SU-DHL-6 (cell line): Measurements from ENCODE around the gene MED14.

ENCODE experiments used
- H2AFZ ChIP-seq: fragments of 200-600 bp; sonication (generic); 2 replicates; pipeline ENCODE4 v1.6.1; 2014; ENCODE audit warnings: low read depth, mild to moderate bottlenecking, moderate library complexity, mixed read lengths, antibody characterized with exemption, low read length; ENCODE audit not compliant: severe bottlenecking
- H3F3A ChIP-seq: fragments of 200-600 bp; shearing (Covaris generic); 2 replicates; pipeline ENCODE4 v1.6.0; 2016; ENCODE audit warnings: antibody characterized with exemption, mild to moderate bottlenecking; ENCODE audit not compliant: insufficient read depth
- H3K27ac ChIP-seq: fragments of 200-600 bp; sonication (generic); 2 replicates; pipeline ENCODE4 v1.5.1; 2016; ENCODE audit warnings: low read depth, mild to moderate bottlenecking, low read length, moderate library complexity, mixed read lengths
- H3K27me3 ChIP-seq: fragments of 200-600 bp; sonication (generic), shearing (Covaris generic); 2 replicates; pipeline ENCODE4 v1.6.0; 2014; ENCODE audit warnings: mild to moderate bottlenecking, low read length
- H3K36me3 ChIP-seq: fragments of 200-600 bp; sonication (generic); 2 replicates; pipeline ENCODE4 v1.6.1; 2014; ENCODE audit warnings: mild to moderate bottlenecking, low read length, mixed read lengths
- H3K4me2 ChIP-seq: fragments of 300-600, 200-600 bp; shearing (Covaris generic), sonication (generic); 2 replicates; pipeline ENCODE4 v1.6.0; 2014; ENCODE audit warnings: low read length, low read depth, mild to moderate bottlenecking; ENCODE audit not compliant: poor library complexity, severe bottlenecking
- H3K4me3 ChIP-seq: fragments of 200-600 bp; sonication (generic); 2 replicates; pipeline ENCODE4 v1.5.1; 2014; ENCODE audit warnings: antibody characterized with exemption, low read length, mild to moderate bottlenecking, mixed read lengths; ENCODE audit not compliant: insufficient read depth, poor library complexity, severe bottlenecking
- H3K79me2 ChIP-seq: fragments of 200-600 bp; sonication (generic); 2 replicates; pipeline ENCODE4 v1.6.1; 2014; ENCODE audit warnings: mild to moderate bottlenecking, low read length, moderate library complexity; ENCODE audit not compliant: insufficient read depth
- H3K9ac ChIP-seq: fragments of 200-600 bp; sonication (generic); 2 replicates; pipeline ENCODE4 v1.7.0; 2014; ENCODE audit warnings: mild to moderate bottlenecking, low read length
- H3K9me2 ChIP-seq: fragments of 200-600 bp; sonication (generic); replicated peaks from 2 replicates; pipeline ENCODE4 v1.6.1; 2014; ENCODE audit warnings: low read length; ENCODE audit not compliant: insufficient read depth
- H3K9me3 ChIP-seq: fragments of 200-600 bp; sonication (generic); 2 replicates; pipeline ENCODE4 v1.6.1; 2014; ENCODE audit warnings: low read length, mixed read lengths; ENCODE audit not compliant: insufficient read depth
- H4K20me1 ChIP-seq: fragments of 200-600 bp; sonication (generic); 2 replicates; pipeline ENCODE4 v1.6.1; 2014; ENCODE audit warnings: low read depth, mild to moderate bottlenecking, antibody characterized with exemption, low read length, moderate library complexity, mixed read lengths
- EZH2phosphoT487 ChIP-seq: fragments of 200-600 bp; sonication (generic), shearing (Covaris generic); conservative IDR thresholded peaks from 2 replicates; pipeline ENCODE4 v1.6.1; 2018; ENCODE audit warnings: mild to moderate bottlenecking, antibody characterized with exemption, low read length, moderate library complexity, mixed read lengths
- TF ChIP-seq, protein P1 (sequence below): fragments of 200-600 bp; sonication (generic); IDR thresholded peaks from one replicate; pipeline ENCODE4 v1.5.1; 2017; ENCODE audit warnings: antibody characterized with exemption, mild to moderate bottlenecking, low read length, moderate library complexity; ENCODE audit not compliant: insufficient read depth, poor library complexity, severe bottlenecking

The MED14 gene

DNA sequence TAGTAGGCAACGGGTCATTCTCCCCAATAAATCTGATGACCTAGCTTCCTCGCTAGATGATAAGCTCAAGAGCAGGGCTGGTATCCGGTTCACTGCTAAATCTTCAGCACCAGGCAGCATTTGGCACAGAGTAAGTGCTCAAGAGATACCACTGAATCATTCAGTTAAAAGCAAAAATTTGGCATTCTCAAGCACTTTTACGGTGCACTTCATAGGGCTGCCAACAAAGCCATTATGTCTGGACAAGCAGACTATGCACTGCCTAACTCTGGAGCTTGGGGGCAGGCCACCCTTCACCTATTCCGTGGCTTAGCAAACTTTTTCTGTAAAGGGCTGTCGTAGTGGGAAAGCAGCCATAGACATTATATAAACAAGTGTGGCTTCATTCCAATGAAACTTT lies 64.2 kb downstream of the MED14 start:
- H3K4me2 ChIP-seq = no peak overlapping the region
- no peak overlapping the region for H3K4me3 ChIP-seq
- no peak overlapping the region for H2AFZ ChIP-seq
- H3K27ac ChIP-seq = no peak overlapping the region
- H3K9me2 ChIP-seq = no peaks in the 10 kb centered on the region
- no peak overlapping the region for H3K9ac ChIP-seq
- TF ChIP-seq, protein P1, sequence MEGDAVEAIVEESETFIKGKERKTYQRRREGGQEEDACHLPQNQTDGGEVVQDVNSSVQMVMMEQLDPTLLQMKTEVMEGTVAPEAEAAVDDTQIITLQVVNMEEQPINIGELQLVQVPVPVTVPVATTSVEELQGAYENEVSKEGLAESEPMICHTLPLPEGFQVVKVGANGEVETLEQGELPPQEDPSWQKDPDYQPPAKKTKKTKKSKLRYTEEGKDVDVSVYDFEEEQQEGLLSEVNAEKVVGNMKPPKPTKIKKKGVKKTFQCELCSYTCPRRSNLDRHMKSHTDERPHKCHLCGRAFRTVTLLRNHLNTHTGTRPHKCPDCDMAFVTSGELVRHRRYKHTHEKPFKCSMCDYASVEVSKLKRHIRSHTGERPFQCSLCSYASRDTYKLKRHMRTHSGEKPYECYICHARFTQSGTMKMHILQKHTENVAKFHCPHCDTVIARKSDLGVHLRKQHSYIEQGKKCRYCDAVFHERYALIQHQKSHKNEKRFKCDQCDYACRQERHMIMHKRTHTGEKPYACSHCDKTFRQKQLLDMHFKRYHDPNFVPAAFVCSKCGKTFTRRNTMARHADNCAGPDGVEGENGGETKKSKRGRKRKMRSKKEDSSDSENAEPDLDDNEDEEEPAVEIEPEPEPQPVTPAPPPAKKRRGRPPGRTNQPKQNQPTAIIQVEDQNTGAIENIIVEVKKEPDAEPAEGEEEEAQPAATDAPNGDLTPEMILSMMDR = no peak
- TF ChIP-seq EZH2phosphoT487 = no peak
- H3F3A ChIP-seq = no peaks in the 10 kb centered on the region
- H3K27me3 ChIP-seq = no peaks in the 10 kb centered on the region
- no peaks in the 10 kb centered on the region for H3K9me3 ChIP-seq
- H3K79me2 ChIP-seq = no peaks in the 10 kb centered on the region
- no peaks in the 10 kb centered on the region; the same call in 1 of the 2 replicates for H3K36me3 ChIP-seq
- no peaks in the 10 kb centered on the region for H4K20me1 ChIP-seq

DNA sequence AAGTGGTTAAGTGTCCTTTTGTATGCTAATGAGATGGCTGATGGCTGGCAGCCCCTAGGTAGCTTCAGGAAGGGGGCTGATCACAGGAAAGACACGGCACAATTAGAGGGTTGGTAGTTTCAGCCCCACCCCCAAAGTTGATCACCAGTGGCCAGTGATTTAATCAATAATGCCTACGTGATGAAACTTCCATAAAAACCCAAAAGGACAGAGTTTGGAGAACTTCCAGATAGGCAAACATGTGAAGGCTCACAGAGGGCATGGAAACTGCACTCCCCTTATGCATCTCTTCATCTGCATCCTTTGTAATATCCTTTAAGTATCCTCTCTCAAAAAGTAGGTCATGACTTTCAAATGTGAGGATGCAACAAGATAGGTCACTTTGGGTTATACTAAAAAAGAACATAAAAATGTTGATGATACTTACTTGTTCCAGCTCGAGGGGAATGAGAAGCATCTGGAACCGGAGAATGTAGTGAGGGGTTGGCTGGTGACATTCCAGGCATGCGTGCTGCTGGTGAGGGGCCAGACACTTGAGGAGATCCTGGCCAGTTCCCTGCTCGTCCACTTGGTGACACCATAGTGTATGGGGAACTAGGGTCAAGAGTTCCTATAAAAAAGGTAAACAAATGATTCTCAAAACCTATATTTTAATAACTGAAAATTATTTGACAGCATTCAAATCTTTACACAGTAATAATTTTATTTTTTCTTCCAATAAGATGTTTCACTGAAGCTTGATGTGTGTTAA lies 71.3 kb downstream of the MED14 start:
- no peaks in the 10 kb centered on the region for H4K20me1 ChIP-seq
- H2AFZ ChIP-seq = no peak overlapping the region
- no peaks in the 10 kb centered on the region for H3F3A ChIP-seq
- no peak overlapping the region for H3K27ac ChIP-seq
- H3K9ac ChIP-seq = no peak overlapping the region
- no peaks in the 10 kb centered on the region for H3K36me3 ChIP-seq
- TF ChIP-seq, protein P1 = no peak
- no peak for TF ChIP-seq EZH2phosphoT487
- H3K4me2 ChIP-seq = no peak overlapping the region
- no peaks in the 10 kb centered on the region for H3K27me3 ChIP-seq
- H3K9me2 ChIP-seq = no peaks in the 10 kb centered on the region
- no peak overlapping the region for H3K4me3 ChIP-seq
- no peaks in the 10 kb centered on the region for H3K79me2 ChIP-seq
- H3K9me3 ChIP-seq = no peaks in the 10 kb centered on the region

DNA sequence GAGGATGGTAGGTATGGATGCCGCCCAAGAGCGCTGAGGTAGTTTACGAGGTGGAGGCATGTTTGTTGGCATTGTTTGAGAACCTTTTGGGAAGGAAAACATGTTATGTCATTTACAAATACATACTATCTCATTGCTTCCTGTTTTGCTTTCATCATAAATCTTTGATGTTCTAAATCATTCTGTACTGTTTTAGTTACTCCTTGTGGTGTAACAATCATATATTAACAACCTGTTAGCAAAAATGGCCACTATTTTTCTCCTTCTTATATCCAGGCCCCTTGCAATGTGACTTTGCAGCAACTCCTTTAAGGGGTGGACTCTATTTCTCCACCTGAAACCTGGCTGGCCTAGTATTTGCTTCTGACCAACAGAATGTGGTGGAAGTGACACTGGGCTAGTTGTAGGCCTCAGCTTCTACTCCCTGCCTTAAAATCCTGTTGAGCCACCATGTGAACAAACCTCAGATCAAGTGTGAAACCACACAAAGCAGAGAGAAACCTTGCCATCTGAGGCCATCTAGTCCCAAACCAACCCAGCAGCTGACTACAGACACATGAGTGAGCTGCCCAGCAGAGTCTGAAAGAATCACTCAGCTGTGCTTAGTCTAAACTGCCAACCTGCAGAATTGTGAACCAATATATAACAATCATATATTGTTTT lies 72.1 kb downstream of the MED14 start:
- H3K4me3 ChIP-seq = no peak overlapping the region
- H3K36me3 ChIP-seq = no peaks in the 10 kb centered on the region
- TF ChIP-seq EZH2phosphoT487 = no peak
- TF ChIP-seq, protein P1 = no peak
- H3K9me3 ChIP-seq = no peaks in the 10 kb centered on the region
- H3K27me3 ChIP-seq = no peaks in the 10 kb centered on the region
- H4K20me1 ChIP-seq = no peaks in the 10 kb centered on the region
- no peak overlapping the region for H3K9ac ChIP-seq
- no peak overlapping the region for H2AFZ ChIP-seq
- no peaks in the 10 kb centered on the region for H3K79me2 ChIP-seq
- no peak overlapping the region for H3K27ac ChIP-seq
- H3K9me2 ChIP-seq = no peaks in the 10 kb centered on the region
- no peaks in the 10 kb centered on the region for H3F3A ChIP-seq
- no peak overlapping the region for H3K4me2 ChIP-seq
